Stimulated activated CD8-positive, alpha-beta memory T cell treated with anti-CD3 and anti-CD28 coated beads, Interleukin-15, amount 100 ng/mL, for 1 hour (primary cell): Measurements from ENCODE around the gene LINC00237.

ENCODE experiments used
- DNase-seq: peaks from one replicate; pipeline ENCODE4 v3.0.0-alpha.2; 2020; ENCODE audit warnings: low read depth

The LINC00237 gene

DNA sequence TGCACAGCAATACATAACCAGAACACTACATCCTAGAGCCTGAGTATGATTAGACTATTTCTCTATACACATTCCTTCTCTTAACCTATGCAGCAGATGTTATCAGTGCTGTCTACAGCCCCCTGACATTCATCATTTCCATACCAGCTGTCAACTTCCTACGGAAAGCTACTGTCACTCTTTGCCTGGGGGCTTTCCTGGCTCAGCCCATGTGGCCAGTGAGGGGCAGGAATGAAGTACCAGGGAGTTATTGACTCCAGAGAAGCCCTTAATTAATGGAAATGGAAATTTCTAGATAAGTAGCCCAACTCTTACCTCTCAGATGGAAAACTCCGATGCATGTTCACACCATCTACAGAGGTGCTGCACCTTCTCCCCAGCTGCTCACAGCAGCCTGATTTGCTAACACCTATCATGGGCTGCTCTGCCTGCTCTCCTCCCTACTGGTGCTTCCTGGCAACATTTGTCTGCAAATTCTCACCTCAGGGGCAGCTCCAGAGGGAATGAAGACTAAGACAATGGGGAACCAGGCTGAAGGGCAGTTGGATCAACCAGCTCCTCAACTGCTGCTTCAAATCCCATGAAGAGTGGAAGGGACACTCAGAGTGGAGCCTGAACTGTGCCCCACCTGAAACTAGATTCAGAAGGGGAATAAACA, 59.6 kb downstream of the LINC00237 start:
- no peak for DNase-seq
